ENCODE measurements around the gene GALNT9. TPM values are rescaled to one million over a fixed set of nuclear protein-coding genes. Genes with fewer than 3 reads are reported as not detected.
A peak's percentile ranks its signal among the peaks of the same experiment; 100 is the strongest.

GALNT9 gene
- total RNA-seq, 1 experiment from 2014 or later: 2.6 TPM

DNA sequence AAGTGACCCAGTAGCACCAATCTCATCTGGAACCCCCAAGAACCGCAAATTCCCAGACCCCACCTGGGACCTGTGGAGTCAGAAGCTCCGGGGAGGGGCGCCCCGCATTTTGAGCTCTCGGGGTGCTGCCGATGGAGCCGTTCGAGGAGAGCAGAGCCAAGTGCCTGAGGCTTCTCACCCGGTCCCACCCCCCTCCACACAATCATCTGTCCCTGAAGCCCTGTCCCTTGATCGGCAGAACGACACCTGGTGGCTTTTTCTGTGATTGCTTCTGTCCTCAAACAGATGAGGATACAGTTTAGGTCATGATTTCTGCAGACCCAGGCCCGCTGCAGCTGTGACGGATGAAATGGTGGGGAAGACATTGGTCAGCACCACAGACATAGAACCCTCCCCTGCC is 110.5 kb downstream of the GALNT9 start:
- Histone ChIP-seq H3K36me3 (ENCODE audit: control insufficient read depth in 1 of 2, insufficient read depth in 2 of 2, low read length in 2 of 2) (no peaks in the 10 kb centered on the region), H3K9me3 (ENCODE audit: control insufficient read depth in 1 of 2, insufficient read depth in 1 of 2, low read depth in 1 of 2, low read length in 2 of 2) (no peaks in the 10 kb centered on the region), H2AFZ (ENCODE audit: low read depth, low read length, poor library complexity, severe bottlenecking) (peak overlapping the region; percentile 14), H3K4me1 (ENCODE audit: control insufficient read depth in 1 of 2, insufficient read depth in 2 of 2, low read length in 2 of 2) (peaks cover 9 to 33% of the 10 kb centered on the region in 2 experiments; a peak in 3 of 4 replicates), H3K27ac (ENCODE audit: low read depth, low read length) (no peak overlapping the region), H3K9me2 (ENCODE audit: insufficient read depth) (no peaks in the 10 kb centered on the region), H4K20me1 (ENCODE audit: insufficient read depth) (no peaks in the 10 kb centered on the region), H3K27me3 (ENCODE audit: insufficient read depth, low read length) (peaks cover 8% of the 10 kb centered on the region; the same call in 1 of the 2 replicates), H3K79me2 (ENCODE audit: insufficient read depth, low read length) (no peaks in the 10 kb centered on the region), H3K9ac (ENCODE audit: low read length) (no peak overlapping the region), H3K4me2 (ENCODE audit: low read length) (peak overlapping the region; percentile 64), H3K4me3 (replicated peaks in 1 of 2; ENCODE audit: low read depth in 1 of 2, low read length in 2 of 2) (peak overlapping the region; percentile 26 to 46)
- ChIA-PET RAD21 (ENCODE audit: low non-redundant PET in 1 of 2, low total read pairs in 2 of 2, uncharacterized antibody in 2 of 2, unreplicated experiment in 2 of 2) (interaction anchor here (0.6 to 1.4 kb wide), 3 partner anchors 65 to 195 kb away, joined by 3 to 6 read pairs (median 5); no protein-coding TSS in a partner anchor), CTCF (interaction anchor here (0.6 to 1.3 kb wide), 4 partner anchors 12 to 65 kb away, joined by 3 to 33 read pairs (median 4); no protein-coding TSS in a partner anchor), POLR2A (interaction anchor here (0.6 kb wide), 1 partner anchor 376 kb away, joined by 4 read pairs; no protein-coding TSS in a partner anchor)
- ATAC-seq: peak; percentile 84
- DNase-seq (ENCODE audit: low read depth, low spot score): peak; percentile 52
- intact Hi-C loops (cut with micrococcal nuclease): loop anchor here (2.0 kb wide), 1 partner anchor 64 kb away; no protein-coding TSS in a partner anchor
- TF ChIP-seq RAD21 (IDR thresholded peaks at IDR 0.05; ENCODE audit: low read depth) (peak; percentile 61), EZH2 (IDR thresholded peaks at IDR 0.05) (no peak), YY1 (IDR thresholded peaks at IDR 0.05; ENCODE audit: extremely low read depth, insufficient replicate concordance, low read depth, low read length) (peak; percentile 61)
- TF ChIP-seq, protein P1, sequence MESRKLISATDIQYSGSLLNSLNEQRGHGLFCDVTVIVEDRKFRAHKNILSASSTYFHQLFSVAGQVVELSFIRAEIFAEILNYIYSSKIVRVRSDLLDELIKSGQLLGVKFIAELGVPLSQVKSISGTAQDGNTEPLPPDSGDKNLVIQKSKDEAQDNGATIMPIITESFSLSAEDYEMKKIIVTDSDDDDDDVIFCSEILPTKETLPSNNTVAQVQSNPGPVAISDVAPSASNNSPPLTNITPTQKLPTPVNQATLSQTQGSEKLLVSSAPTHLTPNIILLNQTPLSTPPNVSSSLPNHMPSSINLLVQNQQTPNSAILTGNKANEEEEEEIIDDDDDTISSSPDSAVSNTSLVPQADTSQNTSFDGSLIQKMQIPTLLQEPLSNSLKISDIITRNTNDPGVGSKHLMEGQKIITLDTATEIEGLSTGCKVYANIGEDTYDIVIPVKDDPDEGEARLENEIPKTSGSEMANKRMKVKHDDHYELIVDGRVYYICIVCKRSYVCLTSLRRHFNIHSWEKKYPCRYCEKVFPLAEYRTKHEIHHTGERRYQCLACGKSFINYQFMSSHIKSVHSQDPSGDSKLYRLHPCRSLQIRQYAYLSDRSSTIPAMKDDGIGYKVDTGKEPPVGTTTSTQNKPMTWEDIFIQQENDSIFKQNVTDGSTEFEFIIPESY (IDR thresholded peaks at IDR 0.05; ENCODE audit: extremely low read depth, insufficient replicate concordance, low read length): no peak
- TF ChIP-seq, protein P2, sequence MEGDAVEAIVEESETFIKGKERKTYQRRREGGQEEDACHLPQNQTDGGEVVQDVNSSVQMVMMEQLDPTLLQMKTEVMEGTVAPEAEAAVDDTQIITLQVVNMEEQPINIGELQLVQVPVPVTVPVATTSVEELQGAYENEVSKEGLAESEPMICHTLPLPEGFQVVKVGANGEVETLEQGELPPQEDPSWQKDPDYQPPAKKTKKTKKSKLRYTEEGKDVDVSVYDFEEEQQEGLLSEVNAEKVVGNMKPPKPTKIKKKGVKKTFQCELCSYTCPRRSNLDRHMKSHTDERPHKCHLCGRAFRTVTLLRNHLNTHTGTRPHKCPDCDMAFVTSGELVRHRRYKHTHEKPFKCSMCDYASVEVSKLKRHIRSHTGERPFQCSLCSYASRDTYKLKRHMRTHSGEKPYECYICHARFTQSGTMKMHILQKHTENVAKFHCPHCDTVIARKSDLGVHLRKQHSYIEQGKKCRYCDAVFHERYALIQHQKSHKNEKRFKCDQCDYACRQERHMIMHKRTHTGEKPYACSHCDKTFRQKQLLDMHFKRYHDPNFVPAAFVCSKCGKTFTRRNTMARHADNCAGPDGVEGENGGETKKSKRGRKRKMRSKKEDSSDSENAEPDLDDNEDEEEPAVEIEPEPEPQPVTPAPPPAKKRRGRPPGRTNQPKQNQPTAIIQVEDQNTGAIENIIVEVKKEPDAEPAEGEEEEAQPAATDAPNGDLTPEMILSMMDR (IDR thresholded peaks at IDR 0.05 in 2 of 3, conservative IDR thresholded peaks at IDR 0.05 in 1 of 3; ENCODE audit: borderline replicate concordance in 1 of 3, insufficient read depth in 1 of 3, low read depth in 2 of 3, low read length in 2 of 3): peak; percentile 63 to 68 (median 66); a peak in 5 of 6 replicates
- no TSS peak for BruUV-seq (replicated peaks)

Data from HCT116 (cell line).